SH-SY5Y (cell line): Measurements from ENCODE around the gene SLC25A40.

ENCODE experiments used
- GATA2 ChIP-seq: IDR thresholded peaks from 2 replicates; pipeline ENCODE4 v1.6.1; 2011; ENCODE audit warnings: mild to moderate bottlenecking, low read depth, low read length
- GATA3 ChIP-seq: IDR thresholded peaks from 2 replicates; pipeline ENCODE4 v1.6.1; 2011; ENCODE audit warnings: low read depth, mild to moderate bottlenecking, low read length, moderate library complexity

- no peak for TF ChIP-seq GATA2
- no peak for TF ChIP-seq GATA3
Observed at GRCh38 chr7:87806150-87806549, 70.0 kb downstream of the SLC25A40 start.
